A204.1 (cell line): ENCODE results near the gene CKMT2.
"Not testable (repeated sequence)": the region's sequence is repeated elsewhere in the genome, so short reads cannot be mapped to it uniquely, and the experiment has no call there.

Experiments used
- FAIRE-seq: peaks from 2 replicates; lab custom pipeline; 2012; peaks lifted over from hg19 to GRCh38; lab: Jason Lieb, UNC

CKMT2 gene

GRCh38 chr5:81251922-81252321 lies 18.8 kb downstream of the CKMT2 start:
- FAIRE-seq: no peak

DNA sequence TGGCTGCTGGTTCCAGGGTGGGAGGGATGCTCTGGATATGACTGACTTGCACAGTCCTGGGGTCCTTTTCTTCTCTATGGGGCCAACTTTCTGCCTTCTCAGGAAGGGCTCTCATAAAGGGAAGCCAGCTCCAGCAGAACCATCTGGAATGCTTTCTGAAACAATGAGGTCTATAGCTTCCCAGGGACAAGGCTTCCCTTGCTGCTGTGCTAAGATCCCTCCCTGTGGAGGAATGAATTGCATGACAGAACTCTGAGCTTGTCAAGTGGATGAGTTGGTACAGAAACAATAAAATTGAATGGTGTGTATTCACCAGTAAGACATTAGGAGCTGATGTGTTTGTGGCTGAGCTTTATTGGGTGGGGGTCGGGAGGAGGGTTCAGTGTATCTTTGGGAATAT lies 19.8 kb downstream of the CKMT2 start:
- FAIRE-seq: no peak

- FAIRE-seq: no peak
These were observed 20.8 kb downstream of the CKMT2 start for GRCh38 chr5:81253875-81254274.

- FAIRE-seq: no peak
These were observed 21.9 kb downstream of the CKMT2 start for GRCh38 chr5:81254886-81255559.

DNA sequence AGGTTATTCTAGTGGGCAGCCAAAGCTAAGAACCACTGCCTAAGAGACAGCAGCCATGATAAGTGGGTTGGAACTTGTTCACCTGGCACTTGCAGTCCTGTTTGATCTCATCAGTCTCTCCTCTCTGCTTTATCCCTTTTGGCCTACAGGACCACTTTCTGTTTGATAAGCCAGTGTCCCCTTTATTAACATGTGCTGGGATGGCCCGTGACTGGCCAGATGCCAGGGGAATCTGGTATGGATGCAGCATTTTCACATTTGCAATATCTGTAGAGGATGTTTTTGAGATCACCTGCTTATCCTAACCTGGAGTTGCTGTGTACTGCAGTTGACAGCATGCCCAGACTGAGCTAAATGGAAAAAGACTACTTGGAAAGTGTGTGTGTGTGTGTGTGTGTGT lies 23.6 kb downstream of the CKMT2 start:
- no peak for FAIRE-seq

DNA sequence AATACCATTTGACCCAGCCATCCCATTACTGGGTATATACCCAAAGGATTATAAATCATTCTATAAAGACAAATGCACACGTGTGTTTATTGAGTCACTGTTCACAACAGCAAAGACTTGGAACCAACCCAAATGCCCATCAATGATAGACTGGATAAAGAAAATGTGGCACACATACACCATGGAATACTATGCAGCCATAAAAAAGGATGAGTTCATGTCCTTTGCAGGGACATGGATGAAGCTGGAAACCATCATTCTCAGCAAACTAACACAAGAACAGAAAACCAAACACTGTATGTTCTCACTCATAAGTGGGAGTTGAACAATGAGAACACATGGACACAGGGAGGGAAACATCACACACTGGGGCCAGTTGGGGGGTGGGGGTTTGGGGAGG lies 29.7 kb downstream of the CKMT2 start:
- FAIRE-seq: not testable (repeated sequence)

- FAIRE-seq: no peak
These were observed 32.0 kb downstream of the CKMT2 start for GRCh38 chr5:81265101-81265500.

GRCh38 chr5:81268521-81269196 lies 35.5 kb downstream of the CKMT2 start:
- FAIRE-seq: no peak

DNA sequence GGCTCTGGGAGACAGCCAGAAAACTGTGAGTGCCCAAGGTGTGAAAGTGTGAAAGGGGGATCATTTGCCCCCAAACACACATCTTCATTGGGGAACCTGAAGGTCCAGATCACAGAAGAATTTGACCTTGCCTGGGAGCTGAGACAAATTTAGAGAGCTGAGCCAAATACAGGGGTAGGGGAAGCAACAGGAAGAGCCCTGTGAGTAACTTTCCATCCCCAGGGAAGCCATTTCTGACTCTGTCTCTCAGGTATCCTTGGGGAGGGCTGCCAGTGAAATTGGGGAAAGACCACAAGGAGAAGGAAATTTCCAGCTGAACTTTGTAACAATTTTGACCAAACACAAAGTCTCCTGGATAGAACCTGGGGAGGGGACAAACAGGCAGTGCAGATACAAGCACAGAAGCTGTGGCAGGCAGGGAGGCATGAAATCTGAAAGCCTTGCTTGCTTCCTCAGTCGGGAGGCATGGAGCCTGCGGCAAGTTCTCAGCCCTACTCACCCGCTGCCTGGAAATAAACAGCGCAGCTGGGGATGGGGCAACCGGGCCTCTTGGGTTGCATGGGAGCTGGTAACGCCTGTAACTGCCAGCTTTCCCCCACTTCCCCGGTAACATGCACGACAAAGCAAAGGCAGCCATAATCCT lies 36.8 kb downstream of the CKMT2 start:
- FAIRE-seq: no peak

GRCh38 chr5:81270394-81271027 lies 37.4 kb downstream of the CKMT2 start:
- FAIRE-seq: not testable (repeated sequence)

DNA sequence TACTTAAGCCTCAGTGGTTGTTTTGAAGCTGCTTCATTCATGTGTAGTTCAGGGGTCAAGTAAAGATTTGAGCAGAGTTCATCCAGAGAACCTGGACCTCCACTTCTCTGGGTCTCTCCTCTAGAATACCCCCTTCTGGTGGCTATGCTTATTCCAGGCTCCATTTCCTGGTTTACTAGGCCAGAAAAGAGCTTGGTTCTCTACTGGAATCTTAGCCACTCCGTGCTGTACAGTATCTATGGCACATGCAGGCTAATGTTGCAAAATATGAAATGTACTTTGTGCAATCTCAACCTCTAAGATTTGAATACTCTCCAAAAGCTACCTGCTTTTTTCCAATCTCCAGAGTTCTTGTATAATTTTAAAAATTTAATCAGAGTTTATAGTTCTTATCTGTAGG lies 50.9 kb downstream of the CKMT2 start:
- FAIRE-seq: no peak

- no peak for FAIRE-seq
These were observed 53.0 kb downstream of the CKMT2 start for GRCh38 chr5:81286059-81286617.

- no peak for FAIRE-seq
These were observed 54.9 kb downstream of the CKMT2 start for GRCh38 chr5:81288021-81288433.

- FAIRE-seq: no peak
These were observed 57.0 kb downstream of the CKMT2 start for GRCh38 chr5:81290146-81290545.

DNA sequence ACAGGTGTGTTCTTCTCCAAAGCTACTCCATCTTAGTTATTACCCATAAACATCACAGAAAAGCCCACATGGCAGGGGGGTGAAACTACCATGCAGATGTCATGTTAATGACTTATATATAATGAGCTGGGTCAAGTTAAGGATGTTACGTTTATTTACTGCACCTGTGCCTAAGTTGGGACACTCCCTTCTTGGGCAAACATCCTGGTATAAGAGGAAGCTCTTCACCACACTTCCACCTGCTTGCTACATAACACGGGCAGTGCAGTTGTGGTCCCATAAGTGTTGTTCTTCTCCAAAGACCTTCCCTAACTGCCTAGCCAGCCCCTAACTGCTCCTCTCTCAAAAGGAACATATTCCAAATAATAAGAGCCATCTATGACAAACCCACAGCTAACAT lies 59.0 kb downstream of the CKMT2 start:
- no peak for FAIRE-seq

DNA sequence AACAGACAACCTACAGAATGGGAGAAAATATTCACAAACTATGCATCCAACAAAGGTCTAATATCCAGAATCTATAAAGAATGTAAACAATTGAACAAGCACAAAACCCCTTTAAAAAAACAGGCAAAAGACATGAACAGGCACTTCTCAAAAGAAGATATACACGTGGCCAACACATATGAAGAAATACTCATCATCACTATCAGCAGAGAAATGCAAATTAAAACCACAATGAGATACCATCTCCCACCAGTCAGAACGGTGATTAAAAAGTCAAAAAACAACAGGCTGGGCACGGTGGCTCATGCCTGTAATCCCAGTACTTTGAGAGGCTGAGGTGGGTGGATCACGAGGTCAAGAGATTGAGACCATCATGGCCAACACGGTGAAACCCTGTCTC lies 60.9 kb downstream of the CKMT2 start:
- FAIRE-seq: not testable (repeated sequence)

- no peak for FAIRE-seq
These were observed 64.4 kb downstream of the CKMT2 start for GRCh38 chr5:81297531-81297930.

DNA sequence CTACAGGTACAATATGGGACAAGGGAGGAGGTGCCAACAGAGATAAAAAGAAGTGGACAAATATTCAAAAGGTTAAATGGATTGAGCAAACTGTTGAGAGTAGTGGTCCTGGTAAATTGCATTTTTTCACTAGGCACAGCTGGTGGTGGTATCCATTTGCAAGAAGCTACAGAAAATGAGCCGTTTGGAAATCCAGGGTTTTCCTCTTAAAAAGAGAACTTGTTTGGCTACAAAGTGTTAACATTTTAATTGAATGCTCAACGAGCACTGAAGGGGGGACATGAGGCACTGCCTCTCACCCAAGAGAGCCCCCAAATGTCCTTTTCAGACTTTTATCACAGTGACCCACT lies 67.8 kb downstream of the CKMT2 start:
- no peak for FAIRE-seq

DNA sequence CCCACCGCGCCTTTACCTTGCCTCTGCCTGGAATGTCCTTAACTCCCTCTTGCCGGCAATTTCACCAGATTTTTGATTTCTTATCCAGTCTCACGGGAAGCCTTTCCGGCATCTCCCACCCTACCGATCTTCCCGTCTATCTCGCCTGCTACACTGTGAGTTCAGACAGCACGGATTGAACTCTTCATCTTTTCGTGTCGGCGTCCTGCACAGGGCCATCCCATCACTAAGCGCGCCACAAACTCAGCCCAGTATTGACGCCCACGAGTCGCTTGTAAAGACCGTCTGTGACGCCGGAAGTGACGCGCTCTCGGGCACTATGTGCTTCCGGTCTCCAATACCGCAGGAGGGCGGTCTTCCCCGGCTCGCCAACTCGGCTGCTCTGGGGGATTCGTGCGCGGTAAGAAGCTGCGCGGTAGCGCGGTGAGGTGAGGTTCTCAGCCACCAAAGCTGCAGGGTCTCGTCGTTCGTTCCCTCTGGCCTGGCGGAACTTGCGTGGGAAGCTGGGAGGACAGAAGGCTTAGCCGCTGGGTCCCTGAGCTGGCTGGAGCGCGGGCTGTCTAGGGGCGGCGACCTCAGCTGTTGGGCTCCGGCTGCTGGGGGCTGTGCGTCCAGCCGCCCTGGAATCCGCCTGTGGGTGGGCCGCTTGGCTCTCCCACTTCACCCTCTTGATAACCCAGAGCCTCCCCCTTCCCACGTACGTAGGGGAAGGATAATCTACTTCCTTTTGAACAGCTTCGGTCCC lies 68.3 kb downstream of the CKMT2 start, which contains the start of gene ZCCHC9:
TSS of gene ZCCHC9 (plus strand) at position 317 of the 745 bp plus-strand sequence. CDS start 3,171 bp downstream, outside the sequence.
- FAIRE-seq: peak; percentile 87

DNA sequence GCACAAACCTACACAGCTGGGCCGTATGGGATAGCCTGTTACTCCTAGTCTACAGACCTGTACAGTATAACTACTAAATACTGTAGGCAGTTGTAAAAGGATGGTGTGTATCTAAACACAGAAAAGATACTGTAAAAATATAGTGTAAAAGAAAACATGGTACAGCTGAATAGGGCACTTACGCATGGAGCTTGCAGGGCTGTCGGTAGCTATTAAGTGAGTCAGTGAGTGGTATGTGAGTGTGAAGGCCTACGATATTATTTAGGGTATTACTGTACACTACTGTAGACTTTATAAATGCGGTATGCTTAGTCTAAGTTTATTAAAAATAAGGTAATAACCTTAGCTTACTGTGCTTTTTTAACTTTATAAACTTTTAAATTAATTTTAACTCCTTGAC lies 69.5 kb downstream of the CKMT2 start:
- FAIRE-seq: no peak

GRCh38 chr5:81303563-81303962 lies 70.4 kb downstream of the CKMT2 start:
- FAIRE-seq: no peak

- FAIRE-seq: no peak
These were observed 72.7 kb downstream of the CKMT2 start for GRCh38 chr5:81305785-81306184.
